GM12891 (cell line): Measurements from ENCODE around the gene MUC20.
"Not testable (repeated sequence)": the region's sequence is repeated elsewhere in the genome, so short reads cannot be mapped to it uniquely, and the experiment has no call there.

Experiments
- POLR2A ChIP-seq: IDR thresholded peaks from 2 replicates; pipeline ENCODE4 v1.6.1; 2011; ENCODE audit warnings: low read depth, low read length, control low read depth
- POLR2AphosphoS5 ChIP-seq: IDR thresholded peaks from 2 replicates; pipeline ENCODE4 v1.6.1; 2011; ENCODE audit warnings: low read depth, low read length, control low read depth
- TAF1 ChIP-seq: IDR thresholded peaks from 2 replicates; pipeline ENCODE4 v1.6.1; 2011; ENCODE audit warnings: low read depth, low read length, control low read depth

DNA sequence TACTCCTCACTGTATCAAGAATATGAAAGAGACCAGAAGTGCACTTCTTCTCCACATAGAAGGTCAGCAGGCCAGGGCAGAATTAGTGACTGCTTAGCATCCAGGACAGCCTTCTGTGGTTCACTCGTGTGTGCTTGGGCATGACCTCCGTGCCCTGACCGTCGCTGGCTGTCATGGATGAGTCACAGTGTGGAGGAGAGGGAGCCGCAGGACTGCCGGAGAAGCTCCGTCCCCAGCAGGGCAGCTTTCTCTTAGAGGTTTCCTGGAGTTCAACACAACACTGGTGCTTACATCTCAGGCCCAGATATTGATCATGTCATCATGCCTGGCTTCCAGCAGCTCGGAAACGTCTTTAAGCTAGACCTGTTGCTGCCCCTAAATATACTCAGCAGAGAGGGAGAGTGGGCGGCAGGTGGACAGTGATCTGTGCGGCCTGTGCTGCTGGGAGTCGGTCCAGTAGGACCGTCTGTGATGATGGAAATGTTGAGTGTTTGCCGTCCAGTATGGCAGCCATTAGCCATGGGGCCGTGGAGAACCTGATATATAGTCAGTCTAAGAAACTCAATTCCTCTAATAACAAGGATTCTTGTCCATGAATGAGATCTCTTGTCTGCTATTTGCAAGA, 42.3 kb upstream of the MUC20 start:
- not testable (repeated sequence) for TF ChIP-seq POLR2A, POLR2AphosphoS5, TAF1
